Tibial artery (tissue), 4 donors: Measurements from ENCODE around the gene CDH4.

Experiments used
- DNase-seq, 2 donors: peaks; one replicate each; pipeline ENCODE4 v3.0.0-alpha.2; 2019
- H3K27ac ChIP-seq, 2 donors: fragments of 200-600 bp; sonication (generic) in 1 of 2; 1 replicate in 1 of 2; 2 replicates in 1 of 2; pipeline ENCODE4 v1.5.1; 2018 to 2019; ENCODE audit warnings: mild to moderate bottlenecking in 1 of 2
- H3K27me3 ChIP-seq, 2 donors: fragments of 200-600 bp; sonication (generic) in 1 of 2; one replicate each; pipeline versions ENCODE4 v1.5.1 to v1.6.0; 2016 to 2019
- H3K36me3 ChIP-seq, 3 donors: fragments of 200-600 bp; sonication (generic) in 2 of 3; one replicate each; pipeline ENCODE4 v1.5.1; 2016 to 2019; ENCODE audit warnings: mild to moderate bottlenecking in 2 of 3
- H3K4me1 ChIP-seq, 4 donors: fragments of 200-600 bp; sonication (generic) in 2 of 4; 1 replicate in 3 of 4; 2 replicates in 1 of 4; pipeline ENCODE4 v1.5.1; 2016 to 2019
- H3K4me3 ChIP-seq, 2 donors: fragments of 200-600 bp; sonication (generic) in 1 of 2; 1 replicate in 1 of 2; 2 replicates in 1 of 2; pipeline ENCODE4 v1.5.1; 2018 to 2019; ENCODE audit warnings: mild to moderate bottlenecking in 2 of 2
- H3K9me3 ChIP-seq, 3 donors: fragments of 200-600 bp; sonication (generic) in 1 of 3; one replicate each; pipeline ENCODE4 v1.5.1; 2016 to 2019
- intact Hi-C: fragments of 100-400 bp; cut with DNase I; formaldehyde crosslinking; loops from one replicate; pipeline ENCODE4 v1.15.0; 2023; ENCODE audit warnings: low total_unique reads
- TF ChIP-seq, protein P1 (sequence below), 2 experiments: fragments of 200-600 bp in 1 of 2; fragments of 450-650 bp in 1 of 2; IDR thresholded peaks; one replicate each; pipeline ENCODE4 v1.5.1; 2017 to 2019; ENCODE audit warnings: antibody characterized with exemption in 2 of 2, mild to moderate bottlenecking in 1 of 2, moderate library complexity in 1 of 2

CDH4 gene

DNA sequence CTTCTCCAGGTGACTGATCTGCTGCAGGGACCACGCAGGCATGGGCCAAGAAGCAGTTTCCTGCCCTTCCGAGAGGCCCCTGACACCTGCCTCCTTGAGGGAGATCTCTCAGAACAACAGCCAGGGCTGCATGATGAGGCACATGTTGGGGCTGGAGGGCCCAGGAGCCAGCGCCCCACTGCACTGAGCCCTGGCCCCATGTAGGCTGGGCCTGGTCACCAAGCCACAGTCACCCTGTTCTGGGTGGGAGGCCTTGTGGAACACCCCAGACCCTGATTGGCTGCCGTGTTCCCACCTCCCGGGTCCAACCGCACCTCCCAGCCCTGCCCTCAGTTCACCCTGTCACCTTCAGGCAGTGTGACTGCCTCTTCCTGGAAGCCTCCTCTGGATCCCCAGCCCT is 639.4 kb downstream of the CDH4 start:
- peaks cover 0 to 36% of the 10 kb centered on the region in 2 donors for H3K27me3 ChIP-seq
- no peak overlapping the region for H3K27ac ChIP-seq
- no peaks in the 10 kb centered on the region for H3K9me3 ChIP-seq
- no peak overlapping the region for H3K4me3 ChIP-seq
- TF ChIP-seq, protein P1, sequence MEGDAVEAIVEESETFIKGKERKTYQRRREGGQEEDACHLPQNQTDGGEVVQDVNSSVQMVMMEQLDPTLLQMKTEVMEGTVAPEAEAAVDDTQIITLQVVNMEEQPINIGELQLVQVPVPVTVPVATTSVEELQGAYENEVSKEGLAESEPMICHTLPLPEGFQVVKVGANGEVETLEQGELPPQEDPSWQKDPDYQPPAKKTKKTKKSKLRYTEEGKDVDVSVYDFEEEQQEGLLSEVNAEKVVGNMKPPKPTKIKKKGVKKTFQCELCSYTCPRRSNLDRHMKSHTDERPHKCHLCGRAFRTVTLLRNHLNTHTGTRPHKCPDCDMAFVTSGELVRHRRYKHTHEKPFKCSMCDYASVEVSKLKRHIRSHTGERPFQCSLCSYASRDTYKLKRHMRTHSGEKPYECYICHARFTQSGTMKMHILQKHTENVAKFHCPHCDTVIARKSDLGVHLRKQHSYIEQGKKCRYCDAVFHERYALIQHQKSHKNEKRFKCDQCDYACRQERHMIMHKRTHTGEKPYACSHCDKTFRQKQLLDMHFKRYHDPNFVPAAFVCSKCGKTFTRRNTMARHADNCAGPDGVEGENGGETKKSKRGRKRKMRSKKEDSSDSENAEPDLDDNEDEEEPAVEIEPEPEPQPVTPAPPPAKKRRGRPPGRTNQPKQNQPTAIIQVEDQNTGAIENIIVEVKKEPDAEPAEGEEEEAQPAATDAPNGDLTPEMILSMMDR (IDR thresholded peaks at IDR 0.05): no peak
- no peaks in the 10 kb centered on the region for H3K36me3 ChIP-seq
- intact Hi-C loops: no loop called here
- DNase-seq: no peak
- H3K4me1 ChIP-seq: no peaks in the 10 kb centered on the region

- Histone ChIP-seq H3K9me3 (no peaks in the 10 kb centered on the region), H3K27ac (no peak overlapping the region), H3K4me3 (no peak overlapping the region), H3K27me3 (peaks cover 0 to 36% of the 10 kb centered on the region in 2 donors), H3K36me3 (no peaks in the 10 kb centered on the region), H3K4me1 (no peaks in the 10 kb centered on the region)
- no peak for DNase-seq
- TF ChIP-seq, protein P1 (IDR thresholded peaks at IDR 0.05): no peak
- intact Hi-C loops: no loop called here
These were observed 640.0 kb downstream of the CDH4 start for GRCh38 chr20:61891916-61892649.

- Histone ChIP-seq H3K36me3 (no peaks in the 10 kb centered on the region), H3K4me1 (no peaks in the 10 kb centered on the region), H3K4me3 (no peak overlapping the region), H3K27me3 (peaks cover 0 to 47% of the 10 kb centered on the region in 2 donors), H3K9me3 (no peaks in the 10 kb centered on the region), H3K27ac (no peak overlapping the region)
- no peak for DNase-seq
- TF ChIP-seq, protein P1 (IDR thresholded peaks at IDR 0.05): no peak
- intact Hi-C loops: no loop called here
These were observed 643.0 kb downstream of the CDH4 start for GRCh38 chr20:61895016-61895415.

GRCh38 chr20:61895686-61896057 is 643.6 kb downstream of the CDH4 start:
- Histone ChIP-seq H3K4me3 (no peak overlapping the region), H3K27ac (no peak overlapping the region), H3K4me1 (no peaks in the 10 kb centered on the region), H3K27me3 (peaks cover 0 to 52% of the 10 kb centered on the region in 2 donors), H3K9me3 (no peaks in the 10 kb centered on the region), H3K36me3 (no peaks in the 10 kb centered on the region)
- intact Hi-C loops: no loop called here
- TF ChIP-seq, protein P1 (IDR thresholded peaks at IDR 0.05): no peak
- DNase-seq: no peak

DNA sequence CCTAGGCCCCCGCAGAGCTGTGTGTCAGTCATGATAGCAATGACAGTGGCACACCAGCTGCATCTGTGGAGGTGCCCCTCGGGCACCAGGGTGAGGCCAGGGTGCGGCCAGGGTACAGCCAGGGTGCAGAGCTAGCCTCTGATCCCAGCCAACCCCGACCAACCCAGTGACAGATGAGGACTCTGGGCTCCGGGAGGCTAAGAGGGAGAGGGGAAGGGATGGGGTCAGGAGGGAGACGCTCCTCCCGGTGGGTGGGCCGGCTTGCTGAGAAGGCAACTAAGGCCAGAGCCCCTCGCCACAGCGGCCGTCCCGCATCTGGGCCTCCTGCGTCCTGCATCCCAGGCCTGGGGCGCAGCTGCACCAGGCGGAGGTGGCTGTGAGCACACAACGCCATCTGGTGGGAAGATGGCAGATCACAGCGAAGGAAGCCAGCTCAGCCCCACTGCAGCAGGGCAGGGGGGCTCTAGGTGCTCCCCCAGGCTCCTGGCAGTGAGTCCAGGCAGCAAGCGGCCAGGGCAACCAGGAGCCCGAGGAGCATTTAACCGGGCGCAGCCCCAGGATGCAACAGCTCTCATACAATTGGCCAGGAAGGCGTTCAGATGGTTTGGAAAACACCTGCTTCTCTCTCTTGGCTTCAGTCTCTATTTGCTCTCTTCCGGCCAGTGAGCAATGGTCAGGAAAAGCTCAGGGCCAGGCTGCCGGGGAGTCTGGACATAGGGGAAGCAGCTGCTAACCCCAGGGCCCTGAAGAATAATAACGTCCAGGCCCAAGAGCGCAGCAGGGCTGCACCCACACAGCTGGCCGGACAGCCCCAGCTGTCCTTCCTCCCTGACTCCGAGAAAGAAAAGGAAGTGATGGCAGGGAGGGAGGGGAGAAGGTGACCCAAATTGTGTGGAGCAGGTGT is 644.2 kb downstream of the CDH4 start:
- intact Hi-C loops: no loop called here

More for the DNA sequence above, 644.2 kb downstream of the CDH4 start:
- Histone ChIP-seq H3K27ac (no peak overlapping the region), H3K27me3 (peaks cover 0 to 54% of the 10 kb centered on the region in 2 donors), H3K9me3 (no peaks in the 10 kb centered on the region), H3K36me3 (no peaks in the 10 kb centered on the region), H3K4me1 (no peaks in the 10 kb centered on the region), H3K4me3 (no peak overlapping the region)
- TF ChIP-seq, protein P1 (IDR thresholded peaks at IDR 0.05): peak; percentile 31 to 51
- no peak for DNase-seq
